Fibroblast of villous mesenchyme (primary cell): ENCODE results near the gene FIBCD1. TPM values are rescaled to one million over a fixed set of nuclear protein-coding genes. Genes with fewer than 3 reads are reported as not detected.

ENCODE experiments used
- DNase-seq: peaks from one replicate; pipeline ENCODE4 v3.0.0-alpha.2; 2010; ENCODE audit warnings: low read depth
- H3K4me3 ChIP-seq: 2 replicates; pipeline ENCODE4 v1.5.1; 2011; ENCODE audit warnings: low read depth, mild to moderate bottlenecking, low read length
- total RNA-seq: library from RNA; depleted of rRNA; stranded (reverse); fragments of >200 nt; gene quantifications from 2 replicates; pipeline ENCODE4 v1.2.3, GENCODE V29; 2012
- TF ChIP-seq, protein P1 (sequence below): IDR thresholded peaks from 2 replicates; pipeline ENCODE4 v1.5.1; 2012; ENCODE audit warnings: low read depth, mild to moderate bottlenecking, low read length; ENCODE audit not compliant: insufficient read depth

The FIBCD1 gene
- total RNA-seq, 1 donor, result 4.3 TPM

DNA sequence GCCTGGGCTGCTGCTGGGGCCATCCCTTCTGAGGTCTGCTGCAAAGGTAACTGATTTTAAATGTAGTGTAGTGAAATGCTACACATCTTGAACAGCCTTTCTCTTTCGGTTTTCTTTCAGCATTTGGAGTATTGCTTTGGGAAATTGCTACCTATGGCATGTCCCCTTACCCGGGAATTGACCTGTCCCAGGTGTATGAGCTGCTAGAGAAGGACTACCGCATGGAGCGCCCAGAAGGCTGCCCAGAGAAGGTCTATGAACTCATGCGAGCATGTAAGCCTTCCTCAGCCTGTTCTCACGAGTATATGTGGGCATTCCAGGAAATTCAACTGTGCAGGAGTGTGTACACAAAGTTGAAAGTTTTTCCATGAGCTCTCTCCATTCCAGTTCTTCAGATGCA lies 60.8 kb downstream of the FIBCD1 start:
- no peak for DNase-seq
- TF ChIP-seq, protein P1, sequence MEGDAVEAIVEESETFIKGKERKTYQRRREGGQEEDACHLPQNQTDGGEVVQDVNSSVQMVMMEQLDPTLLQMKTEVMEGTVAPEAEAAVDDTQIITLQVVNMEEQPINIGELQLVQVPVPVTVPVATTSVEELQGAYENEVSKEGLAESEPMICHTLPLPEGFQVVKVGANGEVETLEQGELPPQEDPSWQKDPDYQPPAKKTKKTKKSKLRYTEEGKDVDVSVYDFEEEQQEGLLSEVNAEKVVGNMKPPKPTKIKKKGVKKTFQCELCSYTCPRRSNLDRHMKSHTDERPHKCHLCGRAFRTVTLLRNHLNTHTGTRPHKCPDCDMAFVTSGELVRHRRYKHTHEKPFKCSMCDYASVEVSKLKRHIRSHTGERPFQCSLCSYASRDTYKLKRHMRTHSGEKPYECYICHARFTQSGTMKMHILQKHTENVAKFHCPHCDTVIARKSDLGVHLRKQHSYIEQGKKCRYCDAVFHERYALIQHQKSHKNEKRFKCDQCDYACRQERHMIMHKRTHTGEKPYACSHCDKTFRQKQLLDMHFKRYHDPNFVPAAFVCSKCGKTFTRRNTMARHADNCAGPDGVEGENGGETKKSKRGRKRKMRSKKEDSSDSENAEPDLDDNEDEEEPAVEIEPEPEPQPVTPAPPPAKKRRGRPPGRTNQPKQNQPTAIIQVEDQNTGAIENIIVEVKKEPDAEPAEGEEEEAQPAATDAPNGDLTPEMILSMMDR, result no peak
- H3K4me3 ChIP-seq, result no peak overlapping the region

DNA sequence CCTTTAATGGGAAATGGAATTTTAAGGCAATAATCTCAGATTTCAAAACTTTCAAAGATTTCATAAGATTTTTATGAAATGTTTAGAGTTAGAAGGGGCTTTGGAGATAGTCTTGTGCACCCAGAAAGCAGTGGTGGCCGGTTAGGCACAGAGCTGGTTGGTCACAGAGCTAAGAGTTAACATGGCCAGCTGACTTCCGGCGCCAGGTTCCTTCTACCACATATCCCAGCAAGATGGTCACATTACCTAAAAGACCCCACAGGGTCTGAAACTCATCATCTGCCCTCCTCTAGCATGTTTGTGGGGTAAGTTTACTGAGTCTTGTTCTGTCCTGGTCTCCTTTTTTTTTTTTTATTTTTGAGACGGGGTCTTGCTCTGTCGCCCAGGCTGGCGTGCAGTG lies 61.7 kb downstream of the FIBCD1 start:
- no peak for DNase-seq
- no peak overlapping the region for H3K4me3 ChIP-seq
- TF ChIP-seq, protein P1, result no peak

GRCh38 chr9:130874783-130875182 lies 64.3 kb downstream of the FIBCD1 start:
- no peak for DNase-seq
- TF ChIP-seq, protein P1, result no peak
- no peak overlapping the region for H3K4me3 ChIP-seq

DNA sequence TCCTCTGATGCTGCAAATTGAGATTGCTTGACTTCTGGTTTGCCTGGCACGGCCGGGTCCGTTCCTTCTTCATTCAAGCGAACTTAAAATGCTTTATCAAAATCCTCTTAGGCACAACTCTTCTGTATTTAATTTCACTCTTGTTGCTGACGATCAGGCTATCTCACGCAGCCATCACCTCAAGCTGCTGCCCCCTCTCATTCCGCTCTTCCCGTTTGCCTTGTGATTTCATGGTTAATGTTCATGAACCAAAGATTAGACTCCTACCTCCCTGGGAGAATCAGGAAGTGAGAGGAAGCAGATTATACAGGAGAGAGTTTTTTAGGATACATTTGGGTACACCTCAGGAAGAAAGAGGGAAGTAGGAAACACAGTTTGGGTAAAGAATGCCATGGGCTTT lies 65.1 kb downstream of the FIBCD1 start:
- TF ChIP-seq, protein P1, result no peak
- no peak for DNase-seq

GRCh38 chr9:130872912-130873503 lies 66.0 kb downstream of the FIBCD1 start:
- TF ChIP-seq, protein P1, result no peak
- DNase-seq, result no peak
- no peak overlapping the region for H3K4me3 ChIP-seq

More for the DNA sequence above, 65.1 kb downstream of the FIBCD1 start:
- H3K4me3 ChIP-seq, result no peak overlapping the region

GRCh38 chr9:130872508-130872907 lies 66.5 kb downstream of the FIBCD1 start:
- TF ChIP-seq, protein P1, result no peak
- DNase-seq, result no peak
- no peak overlapping the region for H3K4me3 ChIP-seq

- TF ChIP-seq, protein P1, result no peak
Measured at GRCh38 chr9:130872093-130872492, 67.0 kb downstream of the FIBCD1 start.

More at GRCh38 chr9:130872093-130872492, 67.0 kb downstream of the FIBCD1 start:
- DNase-seq, result no peak
- H3K4me3 ChIP-seq, result no peak overlapping the region
